Measurements from ENCODE around the gene IQCK. TPM values are rescaled to one million over a fixed set of nuclear protein-coding genes. Genes with fewer than 3 reads are reported as not detected.
A peak's percentile ranks its signal among the peaks of the same experiment; 100 is the strongest.

Gene IQCK
- total RNA-seq, 4 donors from 2014 or later, result 49.7 to 103 (median 94.2) TPM

GRCh38 chr16:19685176-19685575, 32.9 kb upstream of the IQCK start:
- H3K27ac ChIP-seq, result no peak overlapping the region
- no peak for DNase-seq
- no peak overlapping the region for H3K4me3 ChIP-seq (replicated peaks in 1 of 3)
- WGBS, 2 donors, result 92 to 97% methylated on average over 4 of the region's 4 CpGs
- intact Hi-C loops (cut with DNase I), result no loop called here
- TF ChIP-seq CTCF (IDR thresholded peaks at IDR 0.05) (no peak), POLR2A (IDR thresholded peaks at IDR 0.05) (no peak)
- peaks cover 0 to 5% of the 10 kb centered on the region in 2 donors for H3K4me1 ChIP-seq
- no peaks in the 10 kb centered on the region for H3K27me3 ChIP-seq
- no peaks in the 10 kb centered on the region for H3K9me3 ChIP-seq
- H3K36me3 ChIP-seq, result peaks cover 16 to 21% of the 10 kb centered on the region in 2 donors

GRCh38 chr16:19687279-19687678, 30.8 kb upstream of the IQCK start:
- Histone ChIP-seq H3K27ac (no peak overlapping the region), H3K27me3 (no peaks in the 10 kb centered on the region), H3K4me1 (peaks cover 0 to 13% of the 10 kb centered on the region in 2 donors), H3K36me3 (peaks cover 23 to 24% of the 10 kb centered on the region in 2 donors), H3K9me3 (no peaks in the 10 kb centered on the region), H3K4me3 (replicated peaks in 1 of 3) (no peak overlapping the region)
- 92 to 93% methylated on average over 7 of the region's 7 CpGs for WGBS, 2 donors
- DNase-seq, result no peak
- intact Hi-C loops (cut with DNase I), result no loop called here
- no peak for TF ChIP-seq CTCF (IDR thresholded peaks at IDR 0.05)
- no peak for TF ChIP-seq POLR2A (IDR thresholded peaks at IDR 0.05)

- intact Hi-C loops (cut with DNase I), result no loop called here
- no peak for TF ChIP-seq CTCF (IDR thresholded peaks at IDR 0.05)
- no peak for TF ChIP-seq POLR2A (IDR thresholded peaks at IDR 0.05)
Measured at GRCh38 chr16:19688396-19689024, 29.6 kb upstream of the IQCK start.

GRCh38 chr16:19689342-19689741, 28.7 kb upstream of the IQCK start:
- WGBS, 2 donors, result 91 to 94% methylated on average over 5 of the region's 5 CpGs
- no peak for TF ChIP-seq POLR2A (IDR thresholded peaks at IDR 0.05)
- no peak for TF ChIP-seq CTCF (IDR thresholded peaks at IDR 0.05)
- peaks cover 11 to 14% of the 10 kb centered on the region in 2 donors for H3K36me3 ChIP-seq

More at GRCh38 chr16:19688396-19689024, 29.6 kb upstream of the IQCK start:
- Histone ChIP-seq H3K36me3 (peaks cover 12 to 17% of the 10 kb centered on the region in 2 donors), H3K9me3 (no peaks in the 10 kb centered on the region), H3K27ac (no peak overlapping the region), H3K27me3 (no peaks in the 10 kb centered on the region), H3K4me3 (replicated peaks in 1 of 3) (no peak overlapping the region), H3K4me1 (peaks cover 0 to 13% of the 10 kb centered on the region in 2 donors)
- WGBS, 2 donors, result 89 to 92% methylated on average over 18 of the region's 18 CpGs
- no peak for DNase-seq

GRCh38 chr16:19690196-19690595, 27.9 kb upstream of the IQCK start:
- Histone ChIP-seq H3K4me1 (peaks cover 0 to 13% of the 10 kb centered on the region in 2 donors), H3K9me3 (no peaks in the 10 kb centered on the region), H3K4me3 (replicated peaks in 1 of 3) (no peak overlapping the region), H3K27ac (peak overlapping the region; percentile 14 to 60 (median 36)), H3K36me3 (peaks cover 6 to 14% of the 10 kb centered on the region in 2 donors), H3K27me3 (no peaks in the 10 kb centered on the region)
- TF ChIP-seq POLR2A (IDR thresholded peaks at IDR 0.05) (no peak), CTCF (IDR thresholded peaks at IDR 0.05) (no peak)
- intact Hi-C loops (cut with DNase I), result no loop called here
- 68 to 75% methylated on average over 4 of the region's 4 CpGs for WGBS, 2 donors
- DNase-seq, result no peak

More at GRCh38 chr16:19689342-19689741, 28.7 kb upstream of the IQCK start:
- DNase-seq, result no peak
- Histone ChIP-seq H3K9me3 (no peaks in the 10 kb centered on the region), H3K27ac (no peak overlapping the region), H3K27me3 (no peaks in the 10 kb centered on the region), H3K4me3 (replicated peaks in 1 of 3) (no peak overlapping the region), H3K4me1 (peaks cover 0 to 13% of the 10 kb centered on the region in 2 donors)
- intact Hi-C loops (cut with DNase I), result no loop called here

Measured in thyroid gland (tissue), 4 donors.